Body of pancreas (tissue), 4 donors: Measurements from ENCODE around the gene PLCB1.

ENCODE experiments used
- CTCF ChIP-seq, 7 experiments: fragments of 450-650 bp in 4 of 7; fragments of 200-600 bp in 3 of 7; sonication (generic) in 3 of 7; IDR thresholded peaks; one replicate each; pipeline ENCODE4 v1.5.1; 2016 to 2019; ENCODE audit warnings: antibody characterized with exemption in 7 of 7
- POLR2A ChIP-seq, 3 donors: fragments of 450-650 bp; IDR thresholded peaks; one replicate each; pipeline ENCODE4 v1.6.1; 2016; ENCODE audit warnings: antibody characterized with exemption in 3 of 3, mild to moderate bottlenecking in 2 of 3

- TF ChIP-seq POLR2A (IDR thresholded peaks at IDR 0.05), result no peak
- TF ChIP-seq CTCF (IDR thresholded peaks at IDR 0.05), result no peak
These were observed 530.4 kb downstream of the PLCB1 start for GRCh38 chr20:8662433-8662954.
